Progenitor cell of endocrine pancreas (in vitro differentiated cells): ENCODE data around the gene FRRS1. TPM values are rescaled to one million over a fixed set of nuclear protein-coding genes. Genes with fewer than 3 reads are reported as not detected.

Experiments
- DNase-seq: peaks from one replicate; pipeline ENCODE4 v3.0.0; 2021; ENCODE audit warnings: low spot score; ENCODE audit not compliant: unreplicated experiment
- H3K27ac Mint-ChIP-seq: 2 replicates; pipeline ENCODE4 v1.8.0; 2021; ENCODE audit warnings: mild to moderate bottlenecking, moderate library complexity, mixed read lengths
- H3K27me3 Mint-ChIP-seq: 2 replicates; pipeline ENCODE4 v1.8.0; 2021; ENCODE audit warnings: mixed read lengths
- H3K36me3 Mint-ChIP-seq: 2 replicates; pipeline ENCODE4 v1.8.0; 2022; ENCODE audit warnings: mixed read lengths; ENCODE audit not compliant: insufficient read depth
- H3K4me1 Mint-ChIP-seq: 2 replicates; pipeline ENCODE4 v1.8.0; 2021; ENCODE audit warnings: low read depth, mixed read lengths
- H3K4me3 Mint-ChIP-seq: 2 replicates; pipeline ENCODE4 v1.8.0; 2021; ENCODE audit warnings: low read depth, mild to moderate bottlenecking, moderate library complexity, mixed read lengths
- H3K9me3 Mint-ChIP-seq: 2 replicates; pipeline ENCODE4 v1.8.0; 2021; ENCODE audit warnings: low read depth, mixed read lengths
- CTCF ChIP-seq: fragments of 200-600 bp; sonication (generic); IDR thresholded peaks from one replicate; pipeline ENCODE4 v1.5.0; 2021; ENCODE audit warnings: antibody characterized with exemption, mild to moderate bottlenecking; ENCODE audit not compliant: unreplicated experiment
- long read RNA-seq: library from polyadenylated mRNA; unstranded; transcript quantifications from one replicate; pipeline ENCODE4 v2.0.0, GENCODE V29; 2020
- total RNA-seq: library from RNA; stranded (reverse); gene quantifications from 2 replicates; pipeline ENCODE4 v1.2.1, GENCODE V29; 2021

The FRRS1 gene
- total RNA-seq: 7.6 and 8.6 TPM in 2 replicates
- long read RNA-seq, transcript FRRS1-205 (17 exons, 2,304 nt): major isoform, 5 of 10 reads
- long read RNA-seq, partial matches to known transcripts: 1 of 10 reads
- long read RNA-seq, other reads (novel, unspliced or antisense): 4 of 10 reads

- peak within 1 kb of the TSS; percentile 88 for H3K4me3 Mint-ChIP-seq
- TF ChIP-seq CTCF: no peak
- peaks cover 2% of the 10 kb centered on the region for H3K36me3 Mint-ChIP-seq
- no peaks in the 10 kb centered on the region for H3K9me3 Mint-ChIP-seq
- peaks cover 17% of the 10 kb centered on the region for H3K4me1 Mint-ChIP-seq
- DNase-seq: peak; percentile 18
- peak within 1 kb of the TSS; percentile 96 for H3K27ac Mint-ChIP-seq
- no peaks in the 10 kb centered on the region for H3K27me3 Mint-ChIP-seq
Observed at GRCh38 chr1:99766378-99766800, at the start of gene FRRS1. FRRS1 (minus strand) TSS chr1:99766635; CDS start chr1:99748768, 17,867 bp downstream.

- TF ChIP-seq CTCF: no peak
- Mint-ChIP-seq H3K9me3 (no peaks in the 10 kb centered on the region), H3K27me3 (no peaks in the 10 kb centered on the region), H3K4me3 (no peak overlapping the region), H3K4me1 (peaks cover 4% of the 10 kb centered on the region), H3K36me3 (no peaks in the 10 kb centered on the region), H3K27ac (no peak overlapping the region)
- DNase-seq: no peak
Observed at GRCh38 chr1:99814373-99814900, 48.0 kb upstream of the FRRS1 start.

GRCh38 chr1:99811747-99812146, 45.3 kb upstream of the FRRS1 start:
- Mint-ChIP-seq H3K36me3 (no peaks in the 10 kb centered on the region), H3K27ac (no peak overlapping the region), H3K4me1 (peaks cover 4% of the 10 kb centered on the region), H3K27me3 (no peaks in the 10 kb centered on the region), H3K9me3 (no peaks in the 10 kb centered on the region), H3K4me3 (no peak overlapping the region)
- DNase-seq: no peak
- TF ChIP-seq CTCF: no peak

GRCh38 chr1:99811075-99811474, 44.6 kb upstream of the FRRS1 start:
- no peak overlapping the region for H3K27ac Mint-ChIP-seq
- no peaks in the 10 kb centered on the region for H3K36me3 Mint-ChIP-seq
- DNase-seq: no peak
- H3K27me3 Mint-ChIP-seq: no peaks in the 10 kb centered on the region
- no peak for TF ChIP-seq CTCF
- no peak overlapping the region for H3K4me3 Mint-ChIP-seq
- no peaks in the 10 kb centered on the region for H3K9me3 Mint-ChIP-seq
- peaks cover 4% of the 10 kb centered on the region for H3K4me1 Mint-ChIP-seq

GRCh38 chr1:99808391-99809115, 42.1 kb upstream of the FRRS1 start:
- no peak for DNase-seq
- Mint-ChIP-seq H3K27ac (peak overlapping the region; percentile 32), H3K4me1 (no peaks in the 10 kb centered on the region), H3K27me3 (no peaks in the 10 kb centered on the region), H3K4me3 (no peak overlapping the region), H3K9me3 (no peaks in the 10 kb centered on the region), H3K36me3 (no peaks in the 10 kb centered on the region)
- peak; percentile 86 for TF ChIP-seq CTCF
